COLO668 (cell line): Measurements from ENCODE around the gene CYP27B1.
A peak's percentile ranks its signal among the peaks of the same experiment; 100 is the strongest.

Source experiments
- DNase-seq: peaks from one replicate; lab custom pipeline; 2025; ENCODE audit not compliant: unreplicated experiment; lab: John Stamatoyannopoulos, UW

The CYP27B1 gene

GRCh38 chr12:57766464-57767304, at the start of gene CYP27B1:
Gene CYP27B1, minus strand, starts transcription at chr12:57767078. Its CDS starts 37 bp downstream, at chr12:57767041.
- no peak for DNase-seq

- DNase-seq: peak; percentile 40
Observed at GRCh38 chr12:57816001-57816854, 49.4 kb upstream of the CYP27B1 start.

GRCh38 chr12:57815177-57816000, 48.5 kb upstream of the CYP27B1 start:
- peak; percentile 75 for DNase-seq

GRCh38 chr12:57813971-57814772, 47.3 kb upstream of the CYP27B1 start:
- DNase-seq: no peak

- DNase-seq: no peak
Observed at GRCh38 chr12:57813111-57813970, 46.5 kb upstream of the CYP27B1 start.

GRCh38 chr12:57811028-57811755, 44.3 kb upstream of the CYP27B1 start:
- DNase-seq: peak; percentile 56

GRCh38 chr12:57810450-57810849, 43.6 kb upstream of the CYP27B1 start:
- DNase-seq: no peak

- no peak for DNase-seq
Observed at GRCh38 chr12:57809425-57809824, 42.5 kb upstream of the CYP27B1 start.

GRCh38 chr12:57808351-57808750, 41.5 kb upstream of the CYP27B1 start:
- DNase-seq: no peak

- DNase-seq: no peak
Observed at GRCh38 chr12:57807285-57807684, 40.4 kb upstream of the CYP27B1 start.

- DNase-seq: no peak
Observed at GRCh38 chr12:57806677-57807076, 39.8 kb upstream of the CYP27B1 start.

- peak; percentile 34 for DNase-seq
Observed at GRCh38 chr12:57803319-57803893, 36.5 kb upstream of the CYP27B1 start.

GRCh38 chr12:57802607-57803006, 35.7 kb upstream of the CYP27B1 start:
- DNase-seq: no peak

- DNase-seq: no peak
Observed at GRCh38 chr12:57800965-57801364, 34.1 kb upstream of the CYP27B1 start.

GRCh38 chr12:57797933-57798332, 31.1 kb upstream of the CYP27B1 start:
- no peak for DNase-seq

- DNase-seq: no peak
Observed at GRCh38 chr12:57796996-57797395, 30.1 kb upstream of the CYP27B1 start.

- no peak for DNase-seq
Observed at GRCh38 chr12:57795354-57795753, 28.5 kb upstream of the CYP27B1 start.

- no peak for DNase-seq
Observed at GRCh38 chr12:57793920-57794319, 27.0 kb upstream of the CYP27B1 start.
